OCI-LY1 (cell line): ENCODE data around the gene HCST.

Experiments used
- CTCF ChIP-seq: fragments of 200-600 bp; sonication (generic), shearing (Covaris generic); IDR thresholded peaks from 2 replicates; pipeline ENCODE4 v1.5.1; 2017; ENCODE audit warnings: mild to moderate bottlenecking, antibody characterized with exemption, low read length, moderate library complexity, mixed read lengths
- EZH2 ChIP-seq: fragments of 200-600 bp; sonication (generic), shearing (Covaris generic); IDR thresholded peaks from 2 replicates; pipeline ENCODE4 v1.8.0; 2017; ENCODE audit warnings: borderline replicate concordance, mixed run types, mild to moderate bottlenecking, antibody characterized with exemption, low read length, moderate library complexity, mixed read lengths

GRCh38 chr19:35879770-35880317 is 22.5 kb upstream of the HCST start:
- TF ChIP-seq CTCF (no peak), EZH2 (no peak)
